GM12892 (cell line): ENCODE results near the gene PDLIM1.

ENCODE experiments used
- POLR2A ChIP-seq: IDR thresholded peaks from 2 replicates; pipeline ENCODE4 v1.6.1; 2011; ENCODE audit warnings: low read depth, low read length, control low read depth
- POLR2AphosphoS5 ChIP-seq: IDR thresholded peaks from 2 replicates; pipeline ENCODE4 v1.6.1; 2011; ENCODE audit warnings: low read depth, low read length, control low read depth
- TAF1 ChIP-seq: IDR thresholded peaks from 2 replicates; pipeline ENCODE4 v1.6.1; 2011; ENCODE audit warnings: low read depth, mild to moderate bottlenecking, control low read depth, low read length, borderline replicate concordance

- TF ChIP-seq POLR2AphosphoS5 (no peak), TAF1 (no peak), POLR2A (no peak)
Observed at GRCh38 chr10:95312257-95312656, 21.5 kb upstream of the PDLIM1 start.
